HL-60 (cell line): ENCODE data around the gene OVOL1.
"Not testable (repeated sequence)": the region's sequence is repeated elsewhere in the genome, so short reads cannot be mapped to it uniquely, and the experiment has no call there.

ENCODE experiments used
- DNase-seq, 2 experiments: peaks; one replicate each; pipeline ENCODE4 v3.0.0-alpha.2; 2010 to 2020; ENCODE audit warnings: low read depth in 1 of 2, low spot score in 1 of 2
- H3K27ac ChIP-seq: fragments of 250-450 bp; sonication (Bioruptor Pico); replicated peaks from 2 replicates; pipeline ENCODE4 v1.5.1; 2020; ENCODE audit warnings: mild to moderate bottlenecking, moderate library complexity
- H3K27me3 ChIP-seq: fragments of 250-450 bp; sonication (Bioruptor Pico); 2 replicates; pipeline ENCODE4 v1.5.1; 2021; ENCODE audit warnings: mild to moderate bottlenecking, moderate library complexity; ENCODE audit not compliant: insufficient read depth, poor library complexity, severe bottlenecking
- H3K4me3 ChIP-seq: replicated peaks from 2 replicates; pipeline ENCODE4 v1.5.1; 2011; ENCODE audit warnings: mild to moderate bottlenecking, control low read depth, low read length; ENCODE audit not compliant: insufficient read depth
- GABPA ChIP-seq: IDR thresholded peaks from 2 replicates; pipeline ENCODE4 v1.6.1; 2012; ENCODE audit warnings: low read depth
- POLR2AphosphoS5 ChIP-seq: IDR thresholded peaks from 2 replicates; pipeline ENCODE4 v1.6.1; 2012; ENCODE audit warnings: low read depth
- SPI1 ChIP-seq: IDR thresholded peaks from 2 replicates; pipeline ENCODE4 v1.6.1; 2012; ENCODE audit warnings: low read depth, mild to moderate bottlenecking, borderline replicate concordance
- TF ChIP-seq, protein P1 (sequence below): IDR thresholded peaks from one replicate; pipeline ENCODE4 v1.5.1; 2011; ENCODE audit warnings: low read length, control low read depth, inconsistent platforms; ENCODE audit not compliant: insufficient read depth
- TF ChIP-seq, protein P2 (sequence below): IDR thresholded peaks from 2 replicates; pipeline ENCODE4 v1.6.1; 2012; ENCODE audit warnings: low read depth; ENCODE audit not compliant: insufficient replicate concordance

Gene OVOL1

DNA sequence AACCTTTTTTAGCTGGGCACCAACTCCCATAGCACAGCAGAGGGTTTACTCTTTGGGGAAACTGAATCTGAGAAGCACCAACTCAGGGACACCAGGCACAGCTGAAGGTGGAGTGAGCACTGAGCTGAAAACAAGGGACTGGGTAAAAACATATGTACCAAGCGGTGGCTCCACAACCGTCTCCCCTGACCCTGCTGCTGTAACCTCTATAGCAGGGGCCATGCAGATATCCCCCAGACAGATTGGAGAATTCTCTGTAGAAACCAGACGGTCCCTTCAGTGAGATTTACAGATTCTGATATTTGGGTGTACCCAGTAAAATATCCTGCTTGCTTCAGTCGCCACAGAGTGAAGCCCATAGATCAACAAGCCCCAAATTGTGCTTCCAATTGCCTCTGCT, 42.6 kb downstream of the OVOL1 start:
- H3K27me3 ChIP-seq: no peaks in the 10 kb centered on the region
- TF ChIP-seq SPI1 (no peak), POLR2AphosphoS5 (no peak), GABPA (no peak)
- TF ChIP-seq, protein P1, sequence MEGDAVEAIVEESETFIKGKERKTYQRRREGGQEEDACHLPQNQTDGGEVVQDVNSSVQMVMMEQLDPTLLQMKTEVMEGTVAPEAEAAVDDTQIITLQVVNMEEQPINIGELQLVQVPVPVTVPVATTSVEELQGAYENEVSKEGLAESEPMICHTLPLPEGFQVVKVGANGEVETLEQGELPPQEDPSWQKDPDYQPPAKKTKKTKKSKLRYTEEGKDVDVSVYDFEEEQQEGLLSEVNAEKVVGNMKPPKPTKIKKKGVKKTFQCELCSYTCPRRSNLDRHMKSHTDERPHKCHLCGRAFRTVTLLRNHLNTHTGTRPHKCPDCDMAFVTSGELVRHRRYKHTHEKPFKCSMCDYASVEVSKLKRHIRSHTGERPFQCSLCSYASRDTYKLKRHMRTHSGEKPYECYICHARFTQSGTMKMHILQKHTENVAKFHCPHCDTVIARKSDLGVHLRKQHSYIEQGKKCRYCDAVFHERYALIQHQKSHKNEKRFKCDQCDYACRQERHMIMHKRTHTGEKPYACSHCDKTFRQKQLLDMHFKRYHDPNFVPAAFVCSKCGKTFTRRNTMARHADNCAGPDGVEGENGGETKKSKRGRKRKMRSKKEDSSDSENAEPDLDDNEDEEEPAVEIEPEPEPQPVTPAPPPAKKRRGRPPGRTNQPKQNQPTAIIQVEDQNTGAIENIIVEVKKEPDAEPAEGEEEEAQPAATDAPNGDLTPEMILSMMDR: no peak
- TF ChIP-seq, protein P2, sequence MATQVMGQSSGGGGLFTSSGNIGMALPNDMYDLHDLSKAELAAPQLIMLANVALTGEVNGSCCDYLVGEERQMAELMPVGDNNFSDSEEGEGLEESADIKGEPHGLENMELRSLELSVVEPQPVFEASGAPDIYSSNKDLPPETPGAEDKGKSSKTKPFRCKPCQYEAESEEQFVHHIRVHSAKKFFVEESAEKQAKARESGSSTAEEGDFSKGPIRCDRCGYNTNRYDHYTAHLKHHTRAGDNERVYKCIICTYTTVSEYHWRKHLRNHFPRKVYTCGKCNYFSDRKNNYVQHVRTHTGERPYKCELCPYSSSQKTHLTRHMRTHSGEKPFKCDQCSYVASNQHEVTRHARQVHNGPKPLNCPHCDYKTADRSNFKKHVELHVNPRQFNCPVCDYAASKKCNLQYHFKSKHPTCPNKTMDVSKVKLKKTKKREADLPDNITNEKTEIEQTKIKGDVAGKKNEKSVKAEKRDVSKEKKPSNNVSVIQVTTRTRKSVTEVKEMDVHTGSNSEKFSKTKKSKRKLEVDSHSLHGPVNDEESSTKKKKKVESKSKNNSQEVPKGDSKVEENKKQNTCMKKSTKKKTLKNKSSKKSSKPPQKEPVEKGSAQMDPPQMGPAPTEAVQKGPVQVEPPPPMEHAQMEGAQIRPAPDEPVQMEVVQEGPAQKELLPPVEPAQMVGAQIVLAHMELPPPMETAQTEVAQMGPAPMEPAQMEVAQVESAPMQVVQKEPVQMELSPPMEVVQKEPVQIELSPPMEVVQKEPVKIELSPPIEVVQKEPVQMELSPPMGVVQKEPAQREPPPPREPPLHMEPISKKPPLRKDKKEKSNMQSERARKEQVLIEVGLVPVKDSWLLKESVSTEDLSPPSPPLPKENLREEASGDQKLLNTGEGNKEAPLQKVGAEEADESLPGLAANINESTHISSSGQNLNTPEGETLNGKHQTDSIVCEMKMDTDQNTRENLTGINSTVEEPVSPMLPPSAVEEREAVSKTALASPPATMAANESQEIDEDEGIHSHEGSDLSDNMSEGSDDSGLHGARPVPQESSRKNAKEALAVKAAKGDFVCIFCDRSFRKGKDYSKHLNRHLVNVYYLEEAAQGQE: no peak
- H3K4me3 ChIP-seq: no peak overlapping the region
- no peak overlapping the region for H3K27ac ChIP-seq
- no peak for DNase-seq

DNA sequence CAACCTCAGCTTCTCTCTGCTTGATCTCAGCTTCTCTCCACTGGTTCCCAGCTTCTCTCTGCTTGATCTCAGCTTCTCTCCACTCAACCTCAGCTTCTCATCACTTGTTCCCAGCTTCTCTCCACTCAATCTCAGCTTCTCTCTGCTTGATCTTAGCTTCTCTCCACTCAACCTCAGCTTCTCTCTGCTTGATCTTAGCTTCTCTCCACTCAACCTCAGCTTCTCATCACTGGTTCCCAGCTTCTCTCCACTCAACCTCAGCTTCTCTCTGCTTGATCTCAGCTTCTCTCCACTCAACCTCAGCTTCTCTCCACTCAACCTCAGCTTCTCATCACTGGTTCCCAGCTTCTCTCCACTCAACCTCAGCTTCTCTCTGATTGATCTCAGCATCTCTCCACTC, 45.4 kb downstream of the OVOL1 start:
- not testable (repeated sequence) for DNase-seq, H3K27ac ChIP-seq, H3K27me3 ChIP-seq, H3K4me3 ChIP-seq

DNA sequence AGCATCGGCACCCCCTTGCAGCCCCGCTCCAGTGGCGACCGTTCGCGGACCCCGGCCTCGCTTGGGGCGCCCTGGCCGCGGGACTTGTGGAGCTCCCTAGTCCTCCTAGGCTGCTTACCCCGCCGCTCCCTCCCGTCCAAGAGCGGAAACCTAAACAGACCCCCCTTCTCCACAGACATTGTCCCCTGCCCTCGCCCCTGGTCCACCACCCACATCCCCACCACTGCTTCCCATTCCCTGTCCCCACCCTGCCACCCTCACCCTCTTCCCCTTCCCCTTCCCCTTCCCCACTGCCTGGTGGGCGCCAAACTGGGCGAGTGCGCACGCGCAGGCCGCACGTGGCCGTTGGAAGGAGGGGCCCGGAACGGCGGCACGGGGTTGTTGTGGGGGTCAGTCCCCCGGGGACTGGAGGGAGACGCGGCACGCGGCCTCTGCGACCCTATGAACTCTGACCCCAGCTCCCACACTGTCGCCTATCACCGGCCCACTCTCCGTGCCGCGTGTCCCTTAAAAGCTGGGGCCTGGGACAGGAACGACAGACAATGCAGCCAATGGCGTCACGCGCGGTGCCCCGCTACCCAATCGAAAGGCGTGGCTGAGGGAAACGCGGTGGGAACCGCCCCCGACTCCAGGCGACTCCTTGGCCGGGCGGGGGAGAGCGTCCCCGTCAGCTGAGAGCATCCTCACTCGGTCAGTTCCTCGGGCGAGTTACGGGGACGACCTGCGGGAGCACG, 46.6 kb downstream of the OVOL1 start, which contains the start of gene SNX32:
Gene SNX32, plus strand, starts transcription at position 667 of the 734 bp plus-strand sequence. CDS start 103 bp downstream, outside the sequence.
- peak; percentile 93 to 96 for DNase-seq

DNA sequence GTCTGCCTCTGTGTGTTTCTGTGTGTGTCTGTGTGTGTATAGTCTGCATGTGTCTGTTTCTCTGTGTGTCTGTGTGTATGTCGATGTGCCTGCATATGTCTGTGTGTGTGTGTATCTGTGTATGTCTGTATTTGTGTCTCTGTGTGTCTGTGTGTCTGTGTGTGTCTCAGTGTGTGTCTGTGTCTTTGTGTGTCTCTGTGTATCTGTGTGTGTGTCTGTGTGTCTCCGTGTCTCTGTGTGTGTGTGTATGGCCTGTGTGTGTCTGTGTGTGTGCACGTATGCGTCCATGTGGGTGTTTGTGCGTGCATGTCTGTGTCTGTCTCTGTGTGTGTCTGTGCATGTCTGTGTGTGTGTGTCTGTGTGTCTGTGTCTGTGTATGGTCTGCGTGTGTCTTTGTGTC, 47.3 kb downstream of the OVOL1 start:
- peak overlapping the region; percentile 60 for H3K4me3 ChIP-seq
- DNase-seq: peak in 1 of 2 experiments; percentile 43
- peak overlapping the region; percentile 81; the same call in 1 of the 2 replicates for H3K27ac ChIP-seq
- no peaks in the 10 kb centered on the region for H3K27me3 ChIP-seq
- TF ChIP-seq GABPA (no peak), POLR2AphosphoS5 (no peak), SPI1 (no peak)
- TF ChIP-seq, protein P1: no peak
- TF ChIP-seq, protein P2: no peak

More for the DNA sequence above, 46.6 kb downstream of the OVOL1 start, which contains the start of gene SNX32:
- Histone ChIP-seq H3K27me3 (no peaks in the 10 kb centered on the region), H3K27ac (peak within 1 kb of the TSS; percentile 81), H3K4me3 (peak within 1 kb of the TSS; percentile 60)
- TF ChIP-seq GABPA: no peak
- no peak; the same call in 1 of the 2 replicates for TF ChIP-seq SPI1
- TF ChIP-seq POLR2AphosphoS5: 0 out of 2 replicates have a peak, but pooled peaks have one; percentile 38
- TF ChIP-seq, protein P1: no peak
